Measurements from ENCODE around the gene DOCK2. TPM values are rescaled to one million over a fixed set of nuclear protein-coding genes. Genes with fewer than 3 reads are reported as not detected.
A peak's percentile ranks its signal among the peaks of the same experiment; 100 is the strongest.

Gene DOCK2
- total RNA-seq, 1 donor = 6.2 TPM

GRCh38 chr5:169777159-169777558, 140.1 kb downstream of the DOCK2 start:
- no peaks in the 10 kb centered on the region for H3K9me3 ChIP-seq (ENCODE audit: low read depth, low read length)
- no peak overlapping the region for H3K4me2 ChIP-seq (ENCODE audit: insufficient read depth, low read length)
- no peaks in the 10 kb centered on the region for H3K27me3 ChIP-seq (ENCODE audit: insufficient read depth, low read length)
- no peak for TF ChIP-seq CTCF (IDR thresholded peaks at IDR 0.05; ENCODE audit: extremely low read depth, low read depth, low read length)
- no peaks in the 10 kb centered on the region for H3K79me2 ChIP-seq (ENCODE audit: insufficient read depth, low read length)
- DNase-seq (ENCODE audit: insufficient read length, low spot score, missing footprints) = no peak
- H2AFZ ChIP-seq (ENCODE audit: low read length) = no peak overlapping the region
- no peak overlapping the region for H3K27ac ChIP-seq (ENCODE audit: low read depth, low read length)
- no peaks in the 10 kb centered on the region for H4K20me1 ChIP-seq (ENCODE audit: insufficient read depth, low read length)
- peaks cover 6% of the 10 kb centered on the region for H3K4me1 ChIP-seq (ENCODE audit: insufficient read depth, low read length)
- H3K4me3 ChIP-seq (ENCODE audit: insufficient read depth, low read length) = no peak overlapping the region
- H3K36me3 ChIP-seq (ENCODE audit: insufficient read depth, low read length) = no peaks in the 10 kb centered on the region

DNA sequence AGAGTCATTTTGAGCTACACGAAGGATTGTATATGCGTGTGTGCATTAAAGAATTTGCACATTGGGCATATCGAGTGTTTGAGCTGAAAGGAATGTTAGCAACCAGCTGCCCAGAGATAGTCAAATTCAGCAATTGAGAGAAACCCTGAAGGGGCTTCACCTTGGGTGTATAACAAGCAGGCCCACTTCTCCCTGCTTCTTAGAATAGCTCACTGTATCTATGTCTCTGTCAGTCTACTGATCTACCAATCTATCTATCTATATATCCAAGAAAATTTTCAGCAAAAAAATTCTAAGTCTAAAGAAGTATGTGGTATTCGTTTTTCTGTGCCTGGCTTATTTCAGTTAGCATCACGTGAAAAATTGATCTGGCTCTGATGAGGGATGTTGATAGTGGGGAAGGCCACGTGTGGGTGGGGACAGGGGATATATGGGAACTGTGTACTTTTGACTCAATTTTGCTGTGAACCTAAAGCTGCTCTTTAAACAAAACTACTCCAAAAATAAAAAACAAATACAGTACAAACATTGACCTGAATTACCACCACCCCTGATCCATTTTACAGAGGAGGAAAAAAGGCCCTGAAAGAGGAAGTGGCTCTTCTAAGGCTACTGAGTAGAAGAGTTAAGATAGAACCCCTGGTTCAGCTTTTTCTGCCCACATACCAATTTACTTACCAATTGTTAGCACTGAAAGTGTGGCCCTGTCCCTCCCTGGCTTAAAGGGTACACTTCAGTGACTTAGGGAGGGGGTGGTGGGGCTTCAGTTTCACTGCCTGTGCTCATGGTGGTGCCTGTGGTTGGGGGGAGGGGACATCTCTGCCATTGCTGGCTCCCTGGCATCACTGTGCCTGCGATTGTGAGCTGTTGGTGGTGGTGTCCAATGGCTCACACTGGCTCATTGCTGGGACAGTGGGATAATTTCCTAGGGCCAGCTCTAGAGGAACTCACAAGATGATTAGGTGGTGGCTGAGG, 141.8 kb downstream of the DOCK2 start:
- H3K4me2 ChIP-seq (ENCODE audit: insufficient read depth, low read length) = no peak overlapping the region
- no peaks in the 10 kb centered on the region for H3K9me3 ChIP-seq (ENCODE audit: low read depth, low read length)
- H3K27me3 ChIP-seq (ENCODE audit: insufficient read depth, low read length) = no peaks in the 10 kb centered on the region
- no peaks in the 10 kb centered on the region for H3K79me2 ChIP-seq (ENCODE audit: insufficient read depth, low read length)
- no peaks in the 10 kb centered on the region for H4K20me1 ChIP-seq (ENCODE audit: insufficient read depth, low read length)
- H3K36me3 ChIP-seq (ENCODE audit: insufficient read depth, low read length) = no peaks in the 10 kb centered on the region
- H3K27ac ChIP-seq (ENCODE audit: low read depth, low read length) = no peak overlapping the region
- TF ChIP-seq CTCF (IDR thresholded peaks at IDR 0.05; ENCODE audit: extremely low read depth, low read depth, low read length) = no peak
- no peak for DNase-seq (ENCODE audit: insufficient read length, low spot score, missing footprints)
- H2AFZ ChIP-seq (ENCODE audit: low read length) = no peak overlapping the region
- peaks cover 4% of the 10 kb centered on the region for H3K4me1 ChIP-seq (ENCODE audit: insufficient read depth, low read length)
- no peak overlapping the region for H3K4me3 ChIP-seq (ENCODE audit: insufficient read depth, low read length)

DNA sequence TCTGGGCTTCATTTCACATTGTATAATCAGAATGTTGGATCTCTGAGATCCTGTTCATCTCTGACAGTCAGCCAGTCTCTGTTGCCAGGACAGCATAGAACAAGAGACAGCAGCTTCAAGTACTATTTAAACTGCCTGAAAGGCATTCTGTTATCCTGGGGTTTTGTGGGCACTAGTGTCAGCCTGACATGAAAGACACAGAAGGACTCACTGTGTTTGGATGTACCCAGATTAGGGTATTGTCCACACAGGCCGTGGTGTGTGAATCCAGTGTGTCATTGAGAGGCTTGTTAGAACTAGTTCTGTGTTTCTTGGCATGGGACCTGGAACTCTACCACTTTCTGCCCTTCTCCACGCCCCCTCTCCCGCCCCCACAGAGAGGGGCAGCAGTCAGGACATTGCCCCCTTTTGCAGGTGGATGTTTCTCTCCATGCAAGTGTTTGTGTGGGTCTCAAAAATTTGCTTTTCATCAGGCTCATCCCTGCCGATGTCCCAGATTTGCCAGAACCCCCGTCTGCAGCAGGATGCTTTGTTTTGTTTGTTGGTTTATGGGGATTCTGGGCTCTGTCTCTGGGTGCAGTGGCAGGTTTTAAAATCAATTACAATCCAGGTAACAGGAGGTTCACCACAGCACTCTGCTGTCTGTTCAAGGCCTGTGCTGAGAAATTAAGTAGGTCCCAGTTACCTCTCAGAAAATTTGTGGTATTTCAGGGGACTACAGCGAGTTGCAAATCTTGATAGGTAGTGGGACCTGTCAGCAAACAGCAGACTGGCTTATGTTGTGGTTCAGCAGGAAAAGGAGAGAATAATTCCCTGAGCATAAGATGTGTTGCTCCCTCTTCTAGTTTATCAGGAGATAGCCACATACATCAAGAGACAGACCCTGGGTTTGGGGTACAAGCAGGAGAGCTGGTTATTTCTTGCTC, 144.6 kb downstream of the DOCK2 start:
- no peak for DNase-seq (ENCODE audit: insufficient read length, low spot score, missing footprints)
- no peak overlapping the region for H3K27ac ChIP-seq (ENCODE audit: low read depth, low read length)
- H3K79me2 ChIP-seq (ENCODE audit: insufficient read depth, low read length) = no peaks in the 10 kb centered on the region
- no peak overlapping the region for H3K4me3 ChIP-seq (ENCODE audit: insufficient read depth, low read length)
- no peaks in the 10 kb centered on the region for H4K20me1 ChIP-seq (ENCODE audit: insufficient read depth, low read length)
- H3K36me3 ChIP-seq (ENCODE audit: insufficient read depth, low read length) = no peaks in the 10 kb centered on the region
- peaks cover 4% of the 10 kb centered on the region for H3K4me1 ChIP-seq (ENCODE audit: insufficient read depth, low read length)
- no peak overlapping the region for H3K4me2 ChIP-seq (ENCODE audit: insufficient read depth, low read length)
- no peaks in the 10 kb centered on the region for H3K27me3 ChIP-seq (ENCODE audit: insufficient read depth, low read length)
- no peaks in the 10 kb centered on the region for H3K9me3 ChIP-seq (ENCODE audit: low read depth, low read length)
- H2AFZ ChIP-seq (ENCODE audit: low read length) = peak overlapping the region; percentile 47
- TF ChIP-seq CTCF (IDR thresholded peaks at IDR 0.05; ENCODE audit: extremely low read depth, low read depth, low read length) = no peak
